Measurements from ENCODE around the gene NKAIN4.

- no peak for TF ChIP-seq CTCF (conservative IDR thresholded peaks at IDR 0.05; ENCODE audit: low read depth, low read length)
- TF ChIP-seq EZH2 (IDR thresholded peaks at IDR 0.05; ENCODE audit: borderline replicate concordance, low read depth, low read length, poor library complexity, severe bottlenecking), result no peak
Observed at GRCh38 chr20:63286781-63287696, 32.8 kb upstream of the NKAIN4 start.

Measured in A673 (cell line).